H9 (cell line): ENCODE measurements around the gene DUOX1. TPM values are rescaled to one million over a fixed set of nuclear protein-coding genes. Genes with fewer than 3 reads are reported as not detected.

Source experiments
- DNase-seq: peaks from one replicate; pipeline ENCODE4 v3.0.0-alpha.2; 2017
- H2AFZ ChIP-seq: one replicate; pipeline ENCODE4 v1.6.1; 2013; ENCODE audit warnings: mild to moderate bottlenecking, low read length, control low read depth, moderate library complexity
- H2AK5ac ChIP-seq: 2 replicates; pipeline ENCODE4 v1.6.1; 2013; ENCODE audit warnings: low read length, control low read depth, mixed read lengths; ENCODE audit not compliant: insufficient read length
- H2BK120ac ChIP-seq: one replicate; pipeline ENCODE4 v1.6.1; 2013; ENCODE audit warnings: low read depth, mild to moderate bottlenecking, low read length, control low read depth, inconsistent platforms; ENCODE audit not compliant: poor library complexity, severe bottlenecking
- H2BK12ac ChIP-seq: 2 replicates; pipeline ENCODE4 v1.6.1; 2013; ENCODE audit warnings: low read length, control low read depth, mixed read lengths, low read depth; ENCODE audit not compliant: insufficient read length
- H2BK15ac ChIP-seq: 2 replicates; pipeline ENCODE4 v1.6.1; 2013; ENCODE audit warnings: low read depth, low read length, control low read depth
- H2BK20ac ChIP-seq: one replicate; pipeline ENCODE4 v1.6.1; 2013; ENCODE audit warnings: low read depth, mild to moderate bottlenecking, low read length, control low read depth, inconsistent platforms; ENCODE audit not compliant: poor library complexity, severe bottlenecking
- H2BK5ac ChIP-seq: 2 replicates; pipeline ENCODE4 v1.6.1; 2013; ENCODE audit warnings: low read length, control low read depth, mixed read lengths; ENCODE audit not compliant: insufficient read length
- H3K14ac ChIP-seq: 2 replicates; pipeline ENCODE4 v1.6.1; 2013; ENCODE audit warnings: low read length, control low read depth; ENCODE audit not compliant: insufficient read depth
- H3K18ac ChIP-seq: 2 replicates; pipeline ENCODE4 v1.6.1; 2013; ENCODE audit warnings: low read depth, mild to moderate bottlenecking, mixed read lengths, low read length, control low read depth; ENCODE audit not compliant: insufficient read length
- H3K23ac ChIP-seq: 2 replicates; pipeline ENCODE4 v1.6.1; 2013; ENCODE audit warnings: low read length, control low read depth, mixed read lengths, low read depth; ENCODE audit not compliant: insufficient read length
- H3K23me2 ChIP-seq: 2 replicates; pipeline ENCODE4 v1.6.1; 2013; ENCODE audit warnings: low read depth, mild to moderate bottlenecking, mixed read lengths, low read length, control low read depth; ENCODE audit not compliant: insufficient read length, poor library complexity, severe bottlenecking
- H3K27ac ChIP-seq: 2 replicates; pipeline ENCODE4 v1.5.1; 2013; ENCODE audit warnings: low read length, control low read depth, mixed read lengths, low read depth; ENCODE audit not compliant: insufficient read length
- H3K27me3 ChIP-seq: 2 replicates; pipeline ENCODE4 v1.6.1; 2013; ENCODE audit warnings: low read length, control low read depth, inconsistent platforms; ENCODE audit not compliant: insufficient read depth
- H3K4ac ChIP-seq: 2 replicates; pipeline ENCODE4 v1.6.1; 2013; ENCODE audit warnings: low read depth, mild to moderate bottlenecking, control low read depth, inconsistent platforms, low read length, moderate library complexity
- H3K4me1 ChIP-seq: 2 replicates; pipeline ENCODE4 v1.6.1; 2013; ENCODE audit warnings: low read length, control low read depth, inconsistent platforms; ENCODE audit not compliant: insufficient read depth
- H3K4me2 ChIP-seq: 2 replicates; pipeline ENCODE4 v1.6.1; 2013; ENCODE audit warnings: low read length, control low read depth, mixed read lengths; ENCODE audit not compliant: insufficient read length, insufficient read depth
- H3K56ac ChIP-seq: 2 replicates; pipeline ENCODE4 v1.6.1; 2013; ENCODE audit warnings: low read depth, mild to moderate bottlenecking, mixed read lengths, low read length, control low read depth; ENCODE audit not compliant: insufficient read length
- H3K79me1 ChIP-seq: 2 replicates; pipeline ENCODE4 v1.6.1; 2013; ENCODE audit warnings: low read depth, mild to moderate bottlenecking, moderate library complexity, low read length, control low read depth, inconsistent platforms; ENCODE audit not compliant: insufficient read depth, poor library complexity, severe bottlenecking
- H3K79me2 ChIP-seq: 2 replicates; pipeline ENCODE4 v1.6.1; 2013; ENCODE audit warnings: low read length, control low read depth, inconsistent platforms; ENCODE audit not compliant: insufficient read depth
- H3K9ac ChIP-seq: 2 replicates; pipeline ENCODE4 v1.6.1; 2013; ENCODE audit warnings: low read length, control low read depth, mixed read lengths; ENCODE audit not compliant: insufficient read length; ENCODE audit errors: extremely low read depth
- H3K9me3 ChIP-seq: one replicate; pipeline ENCODE4 v1.6.1; 2013; ENCODE audit warnings: low read depth, low read length, inconsistent platforms; ENCODE audit not compliant: control insufficient read depth
- H3T11ph ChIP-seq: one replicate; pipeline ENCODE4 v1.6.1; 2013; ENCODE audit warnings: mild to moderate bottlenecking, low read length, control low read depth, inconsistent platforms
- H4K20me1 ChIP-seq: one replicate; pipeline ENCODE4 v1.6.1; 2013; ENCODE audit not compliant: control insufficient read depth, insufficient read length, insufficient read depth
- H4K5ac ChIP-seq: 2 replicates; pipeline ENCODE4 v1.6.1; 2013; ENCODE audit warnings: low read depth, mild to moderate bottlenecking, mixed read lengths, low read length, control low read depth; ENCODE audit not compliant: insufficient read length
- H4K8ac ChIP-seq: replicated peaks from 2 replicates; pipeline ENCODE4 v1.6.1; 2013; ENCODE audit warnings: low read length, control low read depth, mixed read lengths, low read depth; ENCODE audit not compliant: insufficient read length
- H4K91ac ChIP-seq: 2 replicates; pipeline ENCODE4 v1.6.1; 2013; ENCODE audit warnings: low read depth, mild to moderate bottlenecking, moderate library complexity, mixed read lengths, low read length, control low read depth; ENCODE audit not compliant: insufficient read length
- H3K27ac Mint-ChIP-seq, 3 experiments: 2 replicates in 2 of 3; 3 replicates in 1 of 3; pipeline ENCODE4 v1.8.0; 2020 to 2021; ENCODE audit warnings: mixed read lengths in 3 of 3, mild to moderate bottlenecking in 1 of 3, moderate library complexity in 1 of 3
- H3K27me3 Mint-ChIP-seq: 2 replicates; pipeline ENCODE4 v1.8.0; 2021; ENCODE audit warnings: low read depth, mild to moderate bottlenecking, moderate library complexity, mixed read lengths
- H3K36me3 Mint-ChIP-seq, 3 experiments: 2 replicates in 2 of 3; 3 replicates in 1 of 3; pipeline ENCODE4 v1.8.0; 2020 to 2021; ENCODE audit warnings: low read depth in 3 of 3, mixed read lengths in 3 of 3; ENCODE audit not compliant: insufficient read depth in 1 of 3
- H3K4me1 Mint-ChIP-seq, 2 experiments: 2 replicates each; pipeline ENCODE4 v1.8.0; 2020; ENCODE audit warnings: mixed read lengths in 2 of 2
- H3K4me3 Mint-ChIP-seq, 2 experiments: 2 replicates in 1 of 2; 3 replicates in 1 of 2; pipeline ENCODE4 v1.8.0; 2020 to 2021; ENCODE audit warnings: mild to moderate bottlenecking in 2 of 2, mixed read lengths in 2 of 2, moderate library complexity in 1 of 2
- H3K9me3 Mint-ChIP-seq, 2 experiments: 2 replicates in 1 of 2; 3 replicates in 1 of 2; pipeline ENCODE4 v1.8.0; 2020; ENCODE audit warnings: mild to moderate bottlenecking in 2 of 2, mixed read lengths in 2 of 2, moderate library complexity in 1 of 2
- CTCF ChIP-seq: fragments of 200-600 bp; sonication (generic); conservative IDR thresholded peaks from 3 replicates; pipeline ENCODE4 v1.8.0; 2021; ENCODE audit warnings: antibody characterized with exemption, mild to moderate bottlenecking
- WGBS: extraction: QIAGEN DNeasy Blood & Tissue Kit; methylation state at CpG from one replicate; pipeline ENCODE4 v1.1.7; 2013; ENCODE audit warnings: missing lambda C conversion rate, low lambda C conversion rate, mixed read lengths; ENCODE audit not compliant: insufficient read length; ENCODE audit errors: extremely low coverage; 5-methylcytosine and 5-hydroxymethylcytosine counted together
- total RNA-seq: library from RNA; stranded (reverse); gene quantifications from 2 replicates; pipeline ENCODE4 v1.2.1, GENCODE V29; 2021

Gene DUOX1
- total RNA-seq, 1 experiment from 2014 or later, result 2.6 TPM

- H3K4me3 Mint-ChIP-seq, result no peak overlapping the region
- Histone ChIP-seq H2BK20ac (no peak overlapping the region), H3K79me2 (no peaks in the 10 kb centered on the region), H2BK15ac (no peak overlapping the region), H3K27ac (no peak overlapping the region), H3K4me2 (no peak overlapping the region), H4K91ac (no peak overlapping the region), H2BK12ac (no peak overlapping the region), H3T11ph (no peak overlapping the region), H3K23me2 (no peaks in the 10 kb centered on the region), H4K8ac (no peak overlapping the region), H3K4me1 (no peaks in the 10 kb centered on the region), H2BK5ac (no peak overlapping the region), H2BK120ac (no peak overlapping the region), H2AFZ (no peak overlapping the region), H3K79me1 (no peaks in the 10 kb centered on the region), H4K5ac (no peak overlapping the region), H3K4ac (no peak overlapping the region), H3K56ac (no peak overlapping the region), H3K27me3 (no peaks in the 10 kb centered on the region), H3K23ac (no peak overlapping the region), H3K18ac (no peak overlapping the region), H3K14ac (no peak overlapping the region), H3K9ac (no peak overlapping the region), H4K20me1 (no peaks in the 10 kb centered on the region), H2AK5ac (no peak overlapping the region), H3K9me3 (no peaks in the 10 kb centered on the region)
- no CpG with 5 or more reads among the region's 7 CpGs for WGBS
- no peaks in the 10 kb centered on the region for H3K36me3 Mint-ChIP-seq
- no peak for DNase-seq
- H3K4me1 Mint-ChIP-seq, result no peaks in the 10 kb centered on the region
- no peaks in the 10 kb centered on the region; a peak in 1 of 5 replicates for H3K9me3 Mint-ChIP-seq
- H3K27me3 Mint-ChIP-seq, result peaks cover 25% of the 10 kb centered on the region
- peak overlapping the region in 1 of 3 experiments; percentile 80; a peak in 1 of 7 replicates for H3K27ac Mint-ChIP-seq
- no peak for TF ChIP-seq CTCF
Observed at GRCh38 chr15:45091161-45091560, 38.6 kb upstream of the DUOX1 start.
